H9 (cell line): ENCODE data around the gene GPR180. TPM values are rescaled to one million over a fixed set of nuclear protein-coding genes. Genes with fewer than 3 reads are reported as not detected.
A peak's percentile ranks its signal among the peaks of the same experiment; 100 is the strongest.

Source experiments
- DNase-seq: peaks from one replicate; pipeline ENCODE4 v3.0.0-alpha.2; 2017
- H2AFZ ChIP-seq: one replicate; pipeline ENCODE4 v1.6.1; 2013; ENCODE audit warnings: mild to moderate bottlenecking, low read length, control low read depth, moderate library complexity
- H2AK5ac ChIP-seq: 2 replicates; pipeline ENCODE4 v1.6.1; 2013; ENCODE audit warnings: low read length, control low read depth, mixed read lengths; ENCODE audit not compliant: insufficient read length
- H2BK120ac ChIP-seq: one replicate; pipeline ENCODE4 v1.6.1; 2013; ENCODE audit warnings: low read depth, mild to moderate bottlenecking, low read length, control low read depth, inconsistent platforms; ENCODE audit not compliant: poor library complexity, severe bottlenecking
- H2BK12ac ChIP-seq: 2 replicates; pipeline ENCODE4 v1.6.1; 2013; ENCODE audit warnings: low read length, control low read depth, mixed read lengths, low read depth; ENCODE audit not compliant: insufficient read length
- H2BK15ac ChIP-seq: 2 replicates; pipeline ENCODE4 v1.6.1; 2013; ENCODE audit warnings: low read depth, low read length, control low read depth
- H2BK20ac ChIP-seq: one replicate; pipeline ENCODE4 v1.6.1; 2013; ENCODE audit warnings: low read depth, mild to moderate bottlenecking, low read length, control low read depth, inconsistent platforms; ENCODE audit not compliant: poor library complexity, severe bottlenecking
- H2BK5ac ChIP-seq: 2 replicates; pipeline ENCODE4 v1.6.1; 2013; ENCODE audit warnings: low read length, control low read depth, mixed read lengths; ENCODE audit not compliant: insufficient read length
- H3K14ac ChIP-seq: 2 replicates; pipeline ENCODE4 v1.6.1; 2013; ENCODE audit warnings: low read length, control low read depth; ENCODE audit not compliant: insufficient read depth
- H3K18ac ChIP-seq: 2 replicates; pipeline ENCODE4 v1.6.1; 2013; ENCODE audit warnings: low read depth, mild to moderate bottlenecking, mixed read lengths, low read length, control low read depth; ENCODE audit not compliant: insufficient read length
- H3K23ac ChIP-seq: 2 replicates; pipeline ENCODE4 v1.6.1; 2013; ENCODE audit warnings: low read length, control low read depth, mixed read lengths, low read depth; ENCODE audit not compliant: insufficient read length
- H3K23me2 ChIP-seq: 2 replicates; pipeline ENCODE4 v1.6.1; 2013; ENCODE audit warnings: low read depth, mild to moderate bottlenecking, mixed read lengths, low read length, control low read depth; ENCODE audit not compliant: insufficient read length, poor library complexity, severe bottlenecking
- H3K27ac ChIP-seq: 2 replicates; pipeline ENCODE4 v1.5.1; 2013; ENCODE audit warnings: low read length, control low read depth, mixed read lengths, low read depth; ENCODE audit not compliant: insufficient read length
- H3K27me3 ChIP-seq: 2 replicates; pipeline ENCODE4 v1.6.1; 2013; ENCODE audit warnings: low read length, control low read depth, inconsistent platforms; ENCODE audit not compliant: insufficient read depth
- H3K4ac ChIP-seq: 2 replicates; pipeline ENCODE4 v1.6.1; 2013; ENCODE audit warnings: low read depth, mild to moderate bottlenecking, control low read depth, inconsistent platforms, low read length, moderate library complexity
- H3K4me1 ChIP-seq: 2 replicates; pipeline ENCODE4 v1.6.1; 2013; ENCODE audit warnings: low read length, control low read depth, inconsistent platforms; ENCODE audit not compliant: insufficient read depth
- H3K4me2 ChIP-seq: 2 replicates; pipeline ENCODE4 v1.6.1; 2013; ENCODE audit warnings: low read length, control low read depth, mixed read lengths; ENCODE audit not compliant: insufficient read length, insufficient read depth
- H3K56ac ChIP-seq: 2 replicates; pipeline ENCODE4 v1.6.1; 2013; ENCODE audit warnings: low read depth, mild to moderate bottlenecking, mixed read lengths, low read length, control low read depth; ENCODE audit not compliant: insufficient read length
- H3K79me1 ChIP-seq: 2 replicates; pipeline ENCODE4 v1.6.1; 2013; ENCODE audit warnings: low read depth, mild to moderate bottlenecking, moderate library complexity, low read length, control low read depth, inconsistent platforms; ENCODE audit not compliant: insufficient read depth, poor library complexity, severe bottlenecking
- H3K79me2 ChIP-seq: 2 replicates; pipeline ENCODE4 v1.6.1; 2013; ENCODE audit warnings: low read length, control low read depth, inconsistent platforms; ENCODE audit not compliant: insufficient read depth
- H3K9ac ChIP-seq: 2 replicates; pipeline ENCODE4 v1.6.1; 2013; ENCODE audit warnings: low read length, control low read depth, mixed read lengths; ENCODE audit not compliant: insufficient read length; ENCODE audit errors: extremely low read depth
- H3K9me3 ChIP-seq: one replicate; pipeline ENCODE4 v1.6.1; 2013; ENCODE audit warnings: low read depth, low read length, inconsistent platforms; ENCODE audit not compliant: control insufficient read depth
- H3T11ph ChIP-seq: one replicate; pipeline ENCODE4 v1.6.1; 2013; ENCODE audit warnings: mild to moderate bottlenecking, low read length, control low read depth, inconsistent platforms
- H4K20me1 ChIP-seq: one replicate; pipeline ENCODE4 v1.6.1; 2013; ENCODE audit not compliant: control insufficient read depth, insufficient read length, insufficient read depth
- H4K5ac ChIP-seq: 2 replicates; pipeline ENCODE4 v1.6.1; 2013; ENCODE audit warnings: low read depth, mild to moderate bottlenecking, mixed read lengths, low read length, control low read depth; ENCODE audit not compliant: insufficient read length
- H4K8ac ChIP-seq: replicated peaks from 2 replicates; pipeline ENCODE4 v1.6.1; 2013; ENCODE audit warnings: low read length, control low read depth, mixed read lengths, low read depth; ENCODE audit not compliant: insufficient read length
- H4K91ac ChIP-seq: 2 replicates; pipeline ENCODE4 v1.6.1; 2013; ENCODE audit warnings: low read depth, mild to moderate bottlenecking, moderate library complexity, mixed read lengths, low read length, control low read depth; ENCODE audit not compliant: insufficient read length
- H3K27ac Mint-ChIP-seq, 3 experiments: 2 replicates in 2 of 3; 3 replicates in 1 of 3; pipeline ENCODE4 v1.8.0; 2020 to 2021; ENCODE audit warnings: mixed read lengths in 3 of 3, mild to moderate bottlenecking in 1 of 3, moderate library complexity in 1 of 3
- H3K27me3 Mint-ChIP-seq: 2 replicates; pipeline ENCODE4 v1.8.0; 2021; ENCODE audit warnings: low read depth, mild to moderate bottlenecking, moderate library complexity, mixed read lengths
- H3K36me3 Mint-ChIP-seq, 3 experiments: 2 replicates in 2 of 3; 3 replicates in 1 of 3; pipeline ENCODE4 v1.8.0; 2020 to 2021; ENCODE audit warnings: low read depth in 3 of 3, mixed read lengths in 3 of 3; ENCODE audit not compliant: insufficient read depth in 1 of 3
- H3K4me1 Mint-ChIP-seq, 2 experiments: 2 replicates each; pipeline ENCODE4 v1.8.0; 2020; ENCODE audit warnings: mixed read lengths in 2 of 2
- H3K4me3 Mint-ChIP-seq, 2 experiments: 2 replicates in 1 of 2; 3 replicates in 1 of 2; pipeline ENCODE4 v1.8.0; 2020 to 2021; ENCODE audit warnings: mild to moderate bottlenecking in 2 of 2, mixed read lengths in 2 of 2, moderate library complexity in 1 of 2
- H3K9me3 Mint-ChIP-seq, 2 experiments: 2 replicates in 1 of 2; 3 replicates in 1 of 2; pipeline ENCODE4 v1.8.0; 2020; ENCODE audit warnings: mild to moderate bottlenecking in 2 of 2, mixed read lengths in 2 of 2, moderate library complexity in 1 of 2
- WGBS: extraction: QIAGEN DNeasy Blood & Tissue Kit; methylation state at CpG from one replicate; pipeline ENCODE4 v1.1.7; 2013; ENCODE audit warnings: missing lambda C conversion rate, low lambda C conversion rate, mixed read lengths; ENCODE audit not compliant: insufficient read length; ENCODE audit errors: extremely low coverage; 5-methylcytosine and 5-hydroxymethylcytosine counted together
- total RNA-seq: library from RNA; stranded (reverse); gene quantifications from 2 replicates; pipeline ENCODE4 v1.2.1, GENCODE V29; 2021
- TF ChIP-seq, protein P1 (sequence below): fragments of 200-600 bp; sonication (generic); conservative IDR thresholded peaks from 3 replicates; pipeline ENCODE4 v1.8.0; 2021; ENCODE audit warnings: antibody characterized with exemption, mild to moderate bottlenecking

GPR180 gene
- total RNA-seq, 1 experiment from 2014 or later: 5.1 TPM

DNA sequence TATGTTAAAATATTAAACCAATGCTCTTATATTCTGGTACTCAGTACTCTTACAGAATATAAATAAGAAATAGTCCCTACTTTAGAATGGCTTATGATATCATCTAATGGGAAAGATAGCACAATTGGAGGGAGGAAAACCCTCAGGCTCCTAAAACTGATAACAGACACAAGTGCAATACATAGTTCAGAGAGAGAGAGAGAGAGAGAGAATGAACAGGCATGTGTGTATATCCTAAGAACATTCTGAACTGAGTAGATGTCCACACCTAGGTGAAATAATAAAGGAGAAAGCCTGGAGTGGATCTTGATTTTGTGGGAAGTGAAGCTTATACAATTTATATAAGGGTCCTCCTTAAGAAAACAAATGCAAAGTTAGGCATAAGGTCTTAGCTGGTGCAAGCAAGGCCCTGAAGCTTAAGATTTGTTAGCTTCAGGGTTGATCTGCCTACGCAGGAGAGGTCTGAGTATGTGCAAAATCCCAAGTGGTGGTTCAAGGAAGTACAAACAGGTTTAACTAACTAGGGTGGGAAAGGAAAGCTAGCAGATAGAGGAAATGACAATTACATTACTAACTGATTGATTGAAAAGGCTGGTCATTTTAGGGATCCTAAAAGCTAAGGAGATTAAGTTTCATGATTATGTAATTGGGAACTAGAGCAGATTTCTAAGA, 57.4 kb downstream of the GPR180 start:
- Histone ChIP-seq H4K20me1 (no peaks in the 10 kb centered on the region), H3T11ph (no peak overlapping the region), H3K4me2 (no peak overlapping the region), H3K18ac (no peak overlapping the region), H3K9ac (no peak overlapping the region), H2BK15ac (no peak overlapping the region), H2BK12ac (no peak overlapping the region), H3K23ac (no peak overlapping the region), H3K4ac (no peak overlapping the region), H3K56ac (no peak overlapping the region), H3K27ac (no peak overlapping the region), H2AK5ac (no peak overlapping the region), H2AFZ (no peak overlapping the region), H3K9me3 (no peaks in the 10 kb centered on the region), H2BK5ac (no peak overlapping the region), H3K79me2 (no peaks in the 10 kb centered on the region), H3K14ac (no peak overlapping the region), H3K27me3 (no peaks in the 10 kb centered on the region), H3K4me1 (peaks cover 6% of the 10 kb centered on the region; the same call in 1 of the 2 replicates), H4K5ac (no peak overlapping the region), H3K79me1 (no peaks in the 10 kb centered on the region), H3K23me2 (no peaks in the 10 kb centered on the region), H4K91ac (no peak overlapping the region), H4K8ac (no peak overlapping the region), H2BK120ac (no peak overlapping the region), H2BK20ac (no peak overlapping the region)
- Mint-ChIP-seq H3K27ac (peak overlapping the region in 1 of 3 experiments; percentile 50; a peak in 1 of 7 replicates), H3K4me3 (no peak overlapping the region), H3K9me3 (peaks cover 6 to 10% of the 10 kb centered on the region in 2 experiments; a peak in 3 of 5 replicates), H3K36me3 (peaks cover 0 to 7% (median 4%) of the 10 kb centered on the region in 3 experiments; a peak in 2 of 7 replicates), H3K27me3 (no peaks in the 10 kb centered on the region; the same call in 1 of the 2 replicates), H3K4me1 (peaks cover 40 to 44% of the 10 kb centered on the region in 2 experiments)
- no peak for DNase-seq
- TF ChIP-seq, protein P1, sequence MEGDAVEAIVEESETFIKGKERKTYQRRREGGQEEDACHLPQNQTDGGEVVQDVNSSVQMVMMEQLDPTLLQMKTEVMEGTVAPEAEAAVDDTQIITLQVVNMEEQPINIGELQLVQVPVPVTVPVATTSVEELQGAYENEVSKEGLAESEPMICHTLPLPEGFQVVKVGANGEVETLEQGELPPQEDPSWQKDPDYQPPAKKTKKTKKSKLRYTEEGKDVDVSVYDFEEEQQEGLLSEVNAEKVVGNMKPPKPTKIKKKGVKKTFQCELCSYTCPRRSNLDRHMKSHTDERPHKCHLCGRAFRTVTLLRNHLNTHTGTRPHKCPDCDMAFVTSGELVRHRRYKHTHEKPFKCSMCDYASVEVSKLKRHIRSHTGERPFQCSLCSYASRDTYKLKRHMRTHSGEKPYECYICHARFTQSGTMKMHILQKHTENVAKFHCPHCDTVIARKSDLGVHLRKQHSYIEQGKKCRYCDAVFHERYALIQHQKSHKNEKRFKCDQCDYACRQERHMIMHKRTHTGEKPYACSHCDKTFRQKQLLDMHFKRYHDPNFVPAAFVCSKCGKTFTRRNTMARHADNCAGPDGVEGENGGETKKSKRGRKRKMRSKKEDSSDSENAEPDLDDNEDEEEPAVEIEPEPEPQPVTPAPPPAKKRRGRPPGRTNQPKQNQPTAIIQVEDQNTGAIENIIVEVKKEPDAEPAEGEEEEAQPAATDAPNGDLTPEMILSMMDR: peak; percentile 47
- WGBS: no CpG with 5 or more reads among the region's 1 CpG
